Measurements from ENCODE around the gene ZBTB46.

ZBTB46 gene

DNA sequence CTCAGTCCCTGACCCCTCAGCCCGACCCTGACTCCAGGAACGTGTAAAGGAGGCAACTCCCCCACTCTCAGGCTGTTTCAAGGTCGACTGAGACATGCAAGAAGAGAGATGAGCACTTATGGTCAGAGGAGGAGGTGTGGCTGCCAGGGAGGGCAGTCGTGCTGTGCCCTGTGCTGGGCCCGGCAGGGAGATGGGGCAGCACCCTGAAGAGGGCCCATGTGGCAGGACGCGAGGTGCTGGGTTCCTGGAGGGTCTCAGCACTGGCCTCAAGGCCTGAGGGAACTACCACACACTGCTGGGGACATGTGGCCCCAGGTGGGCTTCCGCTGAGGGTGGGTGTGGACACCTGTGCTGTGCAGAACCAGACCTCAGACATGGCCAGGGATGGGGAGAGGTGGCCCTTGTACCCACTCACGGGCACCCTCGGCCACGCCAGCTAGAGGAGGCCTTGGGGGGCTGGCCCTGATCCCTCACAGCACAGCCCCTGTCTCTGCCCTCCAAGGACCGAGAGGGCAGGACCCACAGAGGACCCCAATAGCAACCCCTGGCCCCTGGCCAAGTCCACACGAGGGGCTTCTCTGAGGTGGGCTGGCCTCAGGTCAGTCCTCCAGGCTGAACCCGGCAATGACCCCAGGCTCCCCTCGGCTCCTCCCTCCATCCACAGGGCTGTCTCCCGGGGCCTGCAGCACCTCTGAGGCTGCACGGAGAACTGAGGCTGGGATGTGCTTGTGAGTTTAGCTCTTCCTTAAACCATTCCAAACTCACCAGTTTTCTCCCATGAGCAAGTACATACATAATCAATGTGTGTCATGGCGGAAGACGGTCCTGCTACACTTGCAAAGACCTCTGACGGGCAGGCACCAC lies 82.8 kb downstream of the ZBTB46 start:
- no peak for DNase-seq (ENCODE audit: extremely low read depth, low read depth)
- TF ChIP-seq CTCF (IDR thresholded peaks at IDR 0.05; ENCODE audit: low read depth, low read length), result no peak

GRCh38 chr20:63747622-63748069 lies 83.4 kb downstream of the ZBTB46 start:
- TF ChIP-seq CTCF (IDR thresholded peaks at IDR 0.05; ENCODE audit: low read depth, low read length), result no peak
- no peak for DNase-seq (ENCODE audit: extremely low read depth, low read depth)

- no peak for DNase-seq (ENCODE audit: extremely low read depth, low read depth)
- no peak for TF ChIP-seq CTCF (IDR thresholded peaks at IDR 0.05; ENCODE audit: low read depth, low read length)
These were observed 84.2 kb downstream of the ZBTB46 start for GRCh38 chr20:63746751-63747315.

- no peak for TF ChIP-seq CTCF (IDR thresholded peaks at IDR 0.05; ENCODE audit: low read depth, low read length)
- DNase-seq (ENCODE audit: extremely low read depth, low read depth), result no peak
These were observed 84.9 kb downstream of the ZBTB46 start for GRCh38 chr20:63745961-63746731.

- no peak for TF ChIP-seq CTCF (IDR thresholded peaks at IDR 0.05; ENCODE audit: low read depth, low read length)
- no peak for DNase-seq (ENCODE audit: extremely low read depth, low read depth)
These were observed 85.6 kb downstream of the ZBTB46 start for GRCh38 chr20:63745424-63745805.

DNA sequence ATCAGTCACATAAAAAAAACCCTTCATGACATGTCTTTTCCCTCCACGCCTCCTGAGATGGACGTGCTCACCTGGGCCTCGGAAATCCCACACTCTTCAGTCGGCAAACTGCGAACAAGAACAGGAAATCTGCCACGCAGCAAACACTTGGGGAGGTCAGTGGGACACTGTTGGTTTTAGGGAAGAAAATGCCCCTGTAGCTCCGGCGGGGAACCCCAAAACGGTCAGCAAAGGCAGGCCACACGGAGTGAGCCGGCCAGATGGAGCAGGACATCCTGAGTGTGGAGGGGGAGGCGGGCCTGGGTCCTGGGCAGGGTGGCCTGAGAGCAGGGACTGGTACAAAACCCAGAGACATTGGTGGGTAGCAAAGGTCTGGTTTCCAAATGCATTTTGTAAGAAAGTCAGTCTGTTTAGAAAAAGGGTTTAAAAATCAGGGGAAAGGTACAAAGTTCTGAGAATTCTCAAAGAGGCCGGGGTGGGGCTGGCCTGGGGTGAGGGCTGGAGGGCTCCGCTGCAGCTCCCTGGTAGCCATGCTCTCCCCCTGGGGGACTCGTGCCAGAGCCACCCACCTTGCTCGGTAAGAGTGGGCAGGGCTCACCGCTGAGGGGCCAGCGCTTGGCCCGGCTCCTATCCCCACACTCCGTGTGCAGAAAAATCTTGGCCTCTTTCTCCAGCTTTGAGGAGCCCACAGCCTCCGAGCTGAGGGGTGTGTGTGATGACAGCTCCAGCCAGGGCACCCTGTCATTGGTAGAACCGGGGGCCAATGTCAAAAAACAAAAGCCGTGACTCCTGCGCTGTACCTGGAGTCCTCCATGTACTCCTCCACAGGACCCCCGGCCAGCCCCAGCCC lies 86.3 kb downstream of the ZBTB46 start:
- TF ChIP-seq CTCF (IDR thresholded peaks at IDR 0.05; ENCODE audit: low read depth, low read length), result no peak
- DNase-seq (ENCODE audit: extremely low read depth, low read depth), result no peak

All from AG09319 (cell line).